ENCODE measurements around the gene CD7. TPM values are rescaled to one million over a fixed set of nuclear protein-coding genes. Genes with fewer than 3 reads are reported as not detected.

Gene CD7
- total RNA-seq, 1 donor from 2014 or later, result not detected

DNA sequence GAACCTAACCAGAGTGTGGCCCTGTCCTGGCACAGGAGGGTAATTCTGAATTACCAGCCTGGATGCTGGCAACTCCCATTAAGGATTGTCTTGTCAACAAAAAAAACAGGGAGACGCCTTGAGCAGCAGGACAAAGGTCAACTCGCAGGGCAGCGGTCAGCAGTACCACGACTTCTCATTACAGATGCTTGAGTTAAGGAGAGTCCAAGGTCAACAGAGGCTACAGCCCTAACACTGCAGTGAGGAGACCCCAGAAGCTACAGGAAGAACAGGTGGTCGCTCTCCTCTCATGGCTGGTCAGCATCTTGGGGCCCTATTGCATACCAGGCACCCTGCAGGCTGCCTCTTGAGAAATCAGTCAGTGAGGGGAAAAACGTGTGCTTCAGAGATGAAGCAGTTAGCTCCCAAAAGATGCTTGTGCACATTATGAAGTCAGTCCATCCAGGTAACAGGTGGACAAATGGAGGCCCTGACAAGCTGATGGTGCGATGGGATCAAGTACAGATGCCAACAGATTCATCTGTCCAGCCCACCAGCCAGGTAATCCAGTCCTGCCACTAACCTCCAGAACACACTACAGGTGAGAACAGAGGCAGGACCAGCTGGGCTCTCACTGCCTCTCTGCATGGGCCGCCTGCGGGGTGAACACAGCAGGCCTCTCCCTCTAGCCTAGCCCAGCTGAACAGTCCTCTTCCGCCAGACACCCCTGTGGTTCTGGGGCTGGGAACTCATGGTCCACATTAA lies 48.1 kb downstream of the CD7 start:
- no peak for FAIRE-seq
- no peak for DNase-seq (ENCODE audit: low spot score in 2 of 2)

DNA sequence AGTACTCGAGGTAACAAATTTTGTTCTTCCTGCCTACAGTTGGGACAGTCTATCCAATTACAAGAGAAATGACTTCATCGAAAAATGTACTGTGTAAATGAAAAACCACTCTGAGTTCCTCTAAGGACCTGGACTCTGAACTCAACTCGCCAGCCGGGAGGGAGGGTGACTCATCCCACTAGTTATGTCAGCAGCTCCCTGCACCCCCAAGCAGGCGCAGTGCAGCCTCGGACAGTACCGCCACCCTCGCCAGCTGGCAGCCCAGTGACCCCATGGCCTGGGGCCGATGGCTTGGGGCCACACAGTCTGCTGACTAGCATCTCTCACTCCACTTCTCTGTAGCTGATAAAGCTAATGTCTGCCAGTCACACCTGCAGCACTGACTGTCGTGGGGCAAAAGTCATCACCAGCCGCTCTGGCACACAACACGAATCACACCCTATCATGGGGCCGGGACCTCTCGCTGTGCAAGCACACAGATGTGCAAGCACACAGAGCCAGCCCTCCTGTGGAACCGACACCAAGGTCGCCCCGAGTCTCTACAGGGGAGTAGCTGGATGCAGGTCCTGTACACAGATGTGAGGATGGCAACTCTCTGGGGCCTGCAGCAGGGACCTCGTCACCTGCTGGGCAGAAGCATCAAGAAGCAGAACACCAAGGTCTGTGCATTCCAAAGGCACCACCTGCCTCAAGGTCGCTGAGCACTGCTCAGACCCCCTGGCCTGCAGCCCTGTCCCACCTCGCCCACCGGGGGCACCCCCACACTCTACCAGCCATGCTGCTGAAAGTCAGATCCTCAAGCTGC lies 49.6 kb downstream of the CD7 start:
- no peak for FAIRE-seq

DNA sequence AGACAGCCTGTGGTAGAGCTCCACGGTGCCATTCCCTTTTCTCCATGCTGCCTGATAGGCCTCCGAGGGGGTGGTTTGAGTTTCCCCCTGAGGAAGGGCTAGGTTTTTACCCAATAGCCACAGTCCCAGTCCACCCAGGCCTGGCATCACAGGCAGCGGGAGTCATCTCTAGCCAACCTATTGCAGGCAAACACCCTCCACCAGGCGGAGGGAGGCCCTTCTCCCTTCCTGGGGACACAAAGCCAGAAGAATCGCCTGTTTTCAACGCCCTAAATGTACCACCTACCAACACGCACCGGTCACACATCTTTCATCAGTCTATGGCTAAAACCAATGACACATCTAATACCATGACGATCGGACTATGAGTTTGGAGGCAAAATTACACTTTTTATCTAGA lies 51.3 kb downstream of the CD7 start:
- FAIRE-seq, result no peak

More for the DNA sequence above, 49.6 kb downstream of the CD7 start:
- peak; percentile 76 to 87 for DNase-seq (ENCODE audit: low spot score in 2 of 2)

More for the DNA sequence above, 51.3 kb downstream of the CD7 start:
- no peak for DNase-seq (ENCODE audit: low spot score in 2 of 2)

Other genes with a start within 250 kb of the CD7 start
- 92.1 TPM for gene FASN, start 219.4 kb downstream of the CD7 start, total RNA-seq
- gene CCDC57, start 104.8 kb downstream of the CD7 start, total RNA-seq, result 17.1 TPM
- 2.0 TPM for gene SLC16A3, start 88.6 kb downstream of the CD7 start, total RNA-seq
- gene CSNK1D, start 43.9 kb downstream of the CD7 start, total RNA-seq, result 22.8 TPM
- 4.9 TPM for gene SECTM1, start 16.2 kb upstream of the CD7 start, total RNA-seq
- not detected for gene TEX19, start 41.6 kb upstream of the CD7 start, total RNA-seq
- gene UTS2R, start 54.2 kb upstream of the CD7 start, total RNA-seq, result not detected
- 14.3 TPM for gene HEXD, start 100.7 kb upstream of the CD7 start, total RNA-seq
- 15.9 TPM for gene OGFOD3, start 101.0 kb upstream of the CD7 start, total RNA-seq
- gene CYBC1, start 133.1 kb upstream of the CD7 start, total RNA-seq, result 19.2 TPM
- gene NARF, start 141.1 kb upstream of the CD7 start, total RNA-seq, result 42.8 TPM
- gene FOXK2, start 202.1 kb upstream of the CD7 start, total RNA-seq, result 40.8 TPM